Measurements from ENCODE around the gene LRRC2. TPM values are rescaled to one million over a fixed set of nuclear protein-coding genes. Genes with fewer than 3 reads are reported as not detected.
A peak's percentile ranks its signal among the peaks of the same experiment; 100 is the strongest.
"Not testable (repeated sequence)": the region's sequence is repeated elsewhere in the genome, so short reads cannot be mapped to it uniquely, and the experiment has no call there.

The LRRC2 gene
- total RNA-seq, 1 experiment from 2014 or later = not detected

GRCh38 chr3:46584598-46585467, 18.7 kb upstream of the LRRC2 start:
- no peak for DNase-seq (ENCODE audit: low spot score)

- DNase-seq (ENCODE audit: low spot score) = no peak
These were observed 14.6 kb upstream of the LRRC2 start for GRCh38 chr3:46580675-46581074.

DNA sequence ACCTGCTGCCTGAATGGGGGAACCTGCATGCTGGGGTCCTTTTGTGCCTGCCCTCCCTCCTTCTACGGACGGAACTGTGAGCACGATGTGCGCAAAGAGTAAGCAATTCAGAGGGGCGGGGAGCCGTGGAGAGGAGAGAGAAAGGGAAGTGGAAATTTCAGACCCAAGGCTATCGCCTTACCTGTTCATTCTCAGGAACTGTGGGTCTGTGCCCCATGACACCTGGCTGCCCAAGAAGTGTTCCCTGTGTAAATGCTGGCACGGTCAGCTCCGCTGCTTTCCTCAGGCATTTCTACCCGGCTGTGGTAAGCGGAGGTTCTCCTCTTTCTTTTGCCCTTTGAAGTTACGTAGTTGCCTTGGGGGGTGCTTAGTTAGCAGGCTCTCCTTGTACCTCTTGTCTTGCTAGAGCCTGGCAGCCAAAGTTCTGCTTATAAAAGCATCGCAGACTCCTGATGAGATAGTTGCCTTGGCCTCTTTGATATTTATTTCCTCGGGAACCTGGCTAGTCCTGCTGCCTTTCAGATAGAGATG, 13.7 kb upstream of the LRRC2 start:
- DNase-seq (ENCODE audit: low spot score) = no peak

DNA sequence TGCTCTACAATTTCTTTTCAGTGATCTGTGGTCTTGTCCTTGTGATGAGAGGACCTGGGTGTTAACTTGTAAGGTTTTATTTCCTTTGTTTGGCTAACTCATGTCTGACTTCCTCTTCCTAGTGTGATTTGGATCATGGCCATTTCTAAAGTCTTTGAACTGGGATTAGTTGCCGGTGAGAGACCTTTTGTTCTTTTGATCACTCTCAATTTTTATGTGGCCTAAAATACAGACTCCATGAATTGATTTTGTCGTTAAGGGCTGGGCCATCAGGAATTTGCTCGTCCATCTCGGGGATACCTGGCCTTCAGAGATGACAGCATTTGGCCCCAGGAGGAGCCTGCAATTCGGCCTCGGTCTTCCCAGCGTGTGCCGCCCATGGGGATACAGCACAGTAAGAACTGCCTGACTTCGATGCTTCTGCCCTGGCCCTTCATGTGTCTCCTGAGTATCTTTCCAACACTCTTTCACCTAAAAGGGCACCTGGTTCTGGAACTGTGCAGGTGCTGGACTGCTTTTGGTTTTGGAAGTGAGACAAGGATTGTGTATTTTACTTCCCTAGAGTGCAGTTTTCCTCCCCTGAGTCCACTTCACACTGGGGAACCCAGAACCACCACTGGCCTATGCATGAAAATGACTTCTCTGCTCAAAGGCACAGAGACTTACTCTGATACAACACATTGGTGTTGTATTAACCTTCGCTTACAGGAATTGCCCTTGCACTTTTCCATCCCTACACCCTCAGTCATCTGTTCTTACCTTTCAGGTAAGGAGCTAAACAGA, 13.1 kb upstream of the LRRC2 start:
- no peak for DNase-seq (ENCODE audit: low spot score)

DNA sequence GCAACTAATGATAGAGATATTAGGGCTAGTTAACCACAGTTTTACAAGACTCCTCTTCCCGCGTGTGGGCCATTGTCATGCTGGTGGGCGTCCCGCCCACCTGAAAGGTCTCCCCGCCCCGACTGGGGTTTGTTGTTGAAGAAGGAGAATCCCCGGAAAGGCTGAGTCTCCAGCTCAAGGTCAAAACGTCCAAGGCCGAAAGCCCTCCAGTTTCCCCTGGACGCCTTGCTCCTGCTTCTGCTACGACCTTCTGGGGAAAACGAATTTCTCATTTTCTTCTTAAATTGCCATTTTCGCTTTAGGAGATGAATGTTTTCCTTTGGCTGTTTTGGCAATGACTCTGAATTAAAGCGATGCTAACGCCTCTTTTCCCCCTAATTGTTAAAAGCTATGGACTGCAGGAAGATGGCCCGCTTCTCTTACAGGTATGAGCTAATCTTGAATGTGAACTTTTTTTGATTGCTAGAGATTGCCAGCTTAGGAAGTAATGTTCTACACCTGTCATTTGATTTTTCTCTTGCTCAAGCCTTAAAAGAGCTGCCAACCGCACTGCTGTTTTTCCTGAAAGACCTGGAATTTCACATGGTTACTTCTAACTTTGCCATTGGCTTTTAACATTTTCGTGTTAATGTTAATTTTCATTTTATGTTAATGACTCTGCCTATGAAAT, 11.6 kb upstream of the LRRC2 start:
- DNase-seq (ENCODE audit: low spot score) = not testable (repeated sequence)

- DNase-seq (ENCODE audit: low spot score) = no peak
These were observed 10.8 kb upstream of the LRRC2 start for GRCh38 chr3:46576879-46577278.

DNA sequence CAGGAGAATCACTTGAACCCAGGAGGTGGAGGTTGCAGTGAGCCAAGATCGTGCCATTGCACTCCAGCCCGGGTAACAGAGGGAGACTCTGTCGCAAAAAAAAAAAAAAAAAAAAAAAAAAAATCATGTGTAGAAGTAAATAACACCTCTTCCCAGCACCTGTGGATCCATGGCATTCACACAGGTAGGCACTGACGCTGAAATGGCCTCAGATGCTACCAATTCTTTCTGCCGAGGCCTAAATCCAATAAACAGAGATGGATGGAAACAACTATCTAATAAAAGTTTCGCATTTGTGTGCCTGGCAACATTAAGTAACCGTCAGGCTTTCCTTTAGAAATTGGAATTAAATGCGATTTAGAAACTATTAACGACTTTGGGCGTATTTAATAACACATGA, 10.3 kb upstream of the LRRC2 start:
- no peak for DNase-seq (ENCODE audit: low spot score)

- DNase-seq (ENCODE audit: low spot score) = no peak
These were observed 9.6 kb upstream of the LRRC2 start for GRCh38 chr3:46575577-46576222.

DNA sequence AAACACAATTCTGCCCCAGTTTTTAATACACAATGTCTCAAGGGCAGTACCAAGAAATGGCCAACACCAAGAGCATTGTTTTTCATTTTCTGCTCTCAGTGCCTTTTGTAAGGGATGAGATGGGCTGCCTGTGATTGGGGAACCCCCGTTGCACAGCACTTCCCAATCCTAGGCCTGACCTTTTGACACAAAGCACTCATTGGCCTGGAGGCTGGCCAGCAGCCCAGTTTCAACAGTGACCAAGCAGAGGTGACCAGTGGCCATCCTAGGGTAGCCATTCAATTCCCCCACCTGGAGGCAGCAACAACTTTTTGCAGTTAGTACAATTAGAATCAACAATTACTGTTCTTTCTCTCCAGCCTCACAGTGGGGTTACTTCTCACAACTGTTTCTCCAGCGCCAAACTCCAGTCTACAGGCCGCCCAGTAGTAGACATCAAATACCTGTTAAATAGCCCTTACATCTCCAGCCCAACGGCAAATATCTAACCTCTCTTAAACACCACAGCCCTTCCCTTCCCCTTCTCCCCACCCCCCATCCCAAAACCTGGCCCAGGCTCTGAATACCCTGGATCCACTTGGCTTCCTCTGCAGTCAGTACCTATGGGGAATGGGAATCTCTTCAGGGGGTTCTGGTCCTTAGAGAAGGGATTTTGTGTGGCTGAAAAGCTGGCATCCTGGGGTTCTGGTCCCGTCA, 8.9 kb upstream of the LRRC2 start:
- no peak for DNase-seq (ENCODE audit: low spot score)

- no peak for DNase-seq (ENCODE audit: low spot score)
These were observed 8.1 kb upstream of the LRRC2 start for GRCh38 chr3:46574243-46574646.

- DNase-seq (ENCODE audit: low spot score) = no peak
These were observed 7.6 kb upstream of the LRRC2 start for GRCh38 chr3:46573701-46574100.

- no peak for DNase-seq (ENCODE audit: low spot score)
These were observed 5.6 kb upstream of the LRRC2 start for GRCh38 chr3:46571684-46572083.

DNA sequence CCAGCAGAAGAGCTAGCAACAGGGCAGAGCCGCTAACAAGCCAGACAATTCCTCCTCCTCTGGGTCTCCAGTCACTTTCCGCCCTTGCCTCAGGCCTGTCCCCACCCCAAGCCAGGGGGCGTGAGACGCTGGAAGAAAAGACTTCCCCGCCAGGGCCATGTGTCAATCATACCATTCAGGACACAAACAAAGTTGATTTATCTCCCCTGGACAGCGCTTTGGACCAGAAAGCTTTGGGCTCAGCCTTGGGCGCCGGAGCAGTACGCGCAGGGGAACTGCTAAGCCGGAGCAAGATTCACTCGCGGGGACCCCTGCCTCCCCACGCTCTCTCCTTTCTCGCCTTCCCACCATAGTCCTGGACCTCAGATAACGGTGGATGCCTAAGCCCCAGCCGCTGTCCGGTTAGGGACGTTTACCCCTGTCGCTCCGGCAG, 479 bp downstream of the LRRC2 start:
- no peak for DNase-seq (ENCODE audit: low spot score)

DNA sequence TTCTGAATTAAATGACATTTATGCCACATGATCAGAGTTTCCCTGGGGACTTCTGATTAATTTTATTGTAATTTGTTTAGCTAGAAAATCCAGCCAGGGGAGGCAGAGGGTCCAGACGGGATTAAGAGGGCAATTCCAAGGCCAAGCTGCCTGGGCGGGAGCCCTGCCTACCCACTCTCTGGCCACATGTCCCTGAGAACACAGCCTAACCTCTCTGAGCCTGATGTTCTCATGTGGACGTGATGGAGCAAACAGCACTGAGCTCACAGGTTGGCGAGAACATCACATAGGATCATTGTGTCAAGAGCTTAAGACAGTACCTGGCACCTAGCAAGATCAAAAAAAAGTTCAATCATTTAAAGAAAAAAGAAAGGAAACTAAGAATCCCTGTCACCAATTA, 1.0 kb downstream of the LRRC2 start:
- DNase-seq (ENCODE audit: low spot score) = no peak

- DNase-seq (ENCODE audit: low spot score) = no peak
These were observed 1.7 kb downstream of the LRRC2 start for GRCh38 chr3:46564190-46565021.

GRCh38 chr3:46561951-46562350, 4.2 kb downstream of the LRRC2 start:
- DNase-seq (ENCODE audit: low spot score) = no peak

DNA sequence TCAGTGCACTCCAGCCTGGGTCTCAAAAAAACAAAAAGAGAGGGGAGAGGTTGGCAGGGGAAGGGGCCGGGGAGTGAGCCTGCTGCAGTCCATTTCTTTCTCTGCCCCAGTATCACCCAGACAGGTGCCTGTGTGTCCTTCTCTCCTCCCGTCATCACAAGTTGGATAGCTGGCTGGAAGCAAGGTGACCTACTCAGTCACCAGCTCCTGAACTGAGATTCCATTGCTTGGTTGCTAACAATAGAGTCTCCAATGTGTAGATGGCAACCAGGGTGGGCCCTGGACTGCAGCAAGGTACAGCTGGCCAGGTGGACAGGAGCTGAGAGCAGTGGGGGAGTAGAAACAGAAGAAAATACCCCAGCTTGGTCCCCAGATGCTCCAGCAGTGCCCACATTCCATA, 4.6 kb downstream of the LRRC2 start:
- DNase-seq (ENCODE audit: low spot score) = no peak

- DNase-seq (ENCODE audit: low spot score) = no peak
These were observed 6.9 kb downstream of the LRRC2 start for GRCh38 chr3:46559091-46559704.

DNA sequence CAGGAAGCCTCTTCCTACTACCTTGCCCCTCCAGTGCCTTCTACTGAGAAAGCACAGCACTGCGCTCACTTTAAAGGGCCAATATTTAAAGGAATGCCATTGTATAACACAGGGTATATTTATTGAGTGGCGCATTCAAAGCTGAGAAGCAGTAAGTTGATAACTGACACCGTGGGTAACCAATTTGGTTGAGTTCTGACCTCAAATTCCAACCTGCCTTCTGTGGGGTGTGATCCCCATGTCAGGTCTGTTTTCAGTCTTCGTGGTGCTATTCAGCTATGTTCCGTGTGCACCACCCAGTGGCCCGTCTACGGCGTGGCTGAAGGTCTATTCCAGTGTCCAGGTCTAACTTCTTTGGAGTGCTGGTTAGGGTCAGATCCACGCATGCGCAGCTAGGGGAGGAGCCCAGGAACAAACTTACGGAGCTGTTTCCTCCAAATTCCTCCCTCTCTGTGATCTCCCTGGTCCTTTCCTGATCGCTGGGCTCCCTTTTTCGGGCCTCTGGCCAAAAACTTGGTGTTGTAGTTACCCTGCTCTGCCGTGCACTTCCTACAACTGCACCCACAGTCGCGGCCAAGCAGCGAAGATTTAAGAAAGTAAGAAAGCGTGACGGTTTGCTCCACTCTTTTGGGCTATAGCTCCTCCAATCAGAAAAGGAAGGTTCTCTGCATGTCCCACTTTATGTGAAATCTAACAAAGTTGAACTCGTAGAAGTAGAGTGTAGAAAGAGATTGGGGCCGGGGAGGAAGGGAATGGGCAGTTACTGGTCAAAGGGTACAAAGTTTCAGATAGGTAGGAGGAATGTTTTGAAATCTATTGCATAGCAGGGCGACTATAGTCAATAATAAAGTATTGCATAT, 7.7 kb downstream of the LRRC2 start:
- DNase-seq (ENCODE audit: low spot score) = peak; percentile 58

Data from A172 (cell line).